ENCODE data around the gene MYO5B. TPM values are rescaled to one million over a fixed set of nuclear protein-coding genes. Genes with fewer than 3 reads are reported as not detected.

Gene MYO5B
- total RNA-seq, 4 donors from 2014 or later, result 0.63 to 31.0 (median 13.0) TPM

DNA sequence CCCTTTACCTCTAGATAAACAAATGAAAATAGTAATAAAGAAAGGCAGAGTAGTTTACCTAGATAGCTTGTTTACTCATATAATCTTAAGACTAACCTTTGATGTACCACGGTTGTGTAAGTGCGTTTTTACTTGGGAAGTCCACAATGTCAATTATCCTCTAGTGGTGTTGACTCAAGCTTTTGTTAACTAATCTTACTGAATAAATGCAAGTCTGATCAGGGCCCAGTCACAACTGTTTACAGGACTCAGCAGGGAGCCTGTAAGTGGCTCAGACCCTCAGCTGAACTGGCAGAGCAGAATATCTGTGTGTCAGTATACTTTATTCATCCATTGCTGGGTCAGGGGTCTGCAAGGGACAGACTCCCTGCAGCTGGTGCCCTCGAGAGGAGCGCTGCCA is 283.5 kb downstream of the MYO5B start:
- ATAC-seq (ENCODE audit: low FRiP score) (no peak), DNase-seq (ENCODE audit: low spot score) (no peak)
- TF ChIP-seq, protein P1, sequence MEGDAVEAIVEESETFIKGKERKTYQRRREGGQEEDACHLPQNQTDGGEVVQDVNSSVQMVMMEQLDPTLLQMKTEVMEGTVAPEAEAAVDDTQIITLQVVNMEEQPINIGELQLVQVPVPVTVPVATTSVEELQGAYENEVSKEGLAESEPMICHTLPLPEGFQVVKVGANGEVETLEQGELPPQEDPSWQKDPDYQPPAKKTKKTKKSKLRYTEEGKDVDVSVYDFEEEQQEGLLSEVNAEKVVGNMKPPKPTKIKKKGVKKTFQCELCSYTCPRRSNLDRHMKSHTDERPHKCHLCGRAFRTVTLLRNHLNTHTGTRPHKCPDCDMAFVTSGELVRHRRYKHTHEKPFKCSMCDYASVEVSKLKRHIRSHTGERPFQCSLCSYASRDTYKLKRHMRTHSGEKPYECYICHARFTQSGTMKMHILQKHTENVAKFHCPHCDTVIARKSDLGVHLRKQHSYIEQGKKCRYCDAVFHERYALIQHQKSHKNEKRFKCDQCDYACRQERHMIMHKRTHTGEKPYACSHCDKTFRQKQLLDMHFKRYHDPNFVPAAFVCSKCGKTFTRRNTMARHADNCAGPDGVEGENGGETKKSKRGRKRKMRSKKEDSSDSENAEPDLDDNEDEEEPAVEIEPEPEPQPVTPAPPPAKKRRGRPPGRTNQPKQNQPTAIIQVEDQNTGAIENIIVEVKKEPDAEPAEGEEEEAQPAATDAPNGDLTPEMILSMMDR (IDR thresholded peaks at IDR 0.05), result no peak

DNA sequence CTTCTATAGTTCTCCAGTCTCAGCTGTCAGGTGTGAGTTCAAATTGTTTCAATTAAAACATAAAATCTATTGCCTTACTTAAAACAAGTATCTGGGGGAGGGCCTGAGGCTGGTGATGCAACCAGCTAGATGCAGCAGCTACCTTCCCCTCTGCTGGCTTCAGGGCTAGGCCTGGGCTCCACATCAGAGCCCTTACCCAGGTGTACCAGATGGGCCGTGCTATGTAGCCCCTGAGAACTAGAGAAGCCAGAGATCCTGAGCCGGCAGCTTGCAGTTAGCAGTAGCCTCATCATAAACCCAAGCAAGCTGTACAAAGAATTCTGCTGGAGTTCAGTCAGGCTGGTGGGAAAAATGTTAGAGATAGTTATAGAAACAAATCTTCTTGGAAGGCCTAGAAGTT is 284.0 kb downstream of the MYO5B start:
- TF ChIP-seq, protein P1 (IDR thresholded peaks at IDR 0.05), result no peak
- no peak for DNase-seq (ENCODE audit: low spot score)
- ATAC-seq (ENCODE audit: low FRiP score), result no peak

DNA sequence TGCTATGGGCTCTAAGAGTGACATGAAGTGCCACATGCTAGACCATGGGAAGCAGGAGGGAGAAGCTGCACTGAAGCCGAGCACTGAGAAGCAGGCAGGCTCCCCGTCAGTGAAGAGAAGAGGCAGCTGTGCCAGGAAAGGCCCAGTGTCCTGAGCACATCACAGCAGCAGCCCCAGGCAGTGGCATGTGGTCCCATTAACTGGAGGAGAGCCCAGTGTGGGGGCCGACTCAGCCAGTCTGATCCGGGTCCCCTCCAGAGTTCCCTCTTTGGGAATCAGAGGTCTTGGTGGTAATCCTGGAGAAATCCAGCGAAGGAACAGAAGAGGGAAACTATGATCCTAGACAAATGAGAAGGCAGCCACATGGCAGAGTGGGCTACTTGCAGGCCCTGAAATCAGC is 284.9 kb downstream of the MYO5B start:
- no peak for DNase-seq (ENCODE audit: low spot score)
- ATAC-seq (ENCODE audit: low FRiP score), result no peak
- TF ChIP-seq, protein P1 (IDR thresholded peaks at IDR 0.05), result no peak

DNA sequence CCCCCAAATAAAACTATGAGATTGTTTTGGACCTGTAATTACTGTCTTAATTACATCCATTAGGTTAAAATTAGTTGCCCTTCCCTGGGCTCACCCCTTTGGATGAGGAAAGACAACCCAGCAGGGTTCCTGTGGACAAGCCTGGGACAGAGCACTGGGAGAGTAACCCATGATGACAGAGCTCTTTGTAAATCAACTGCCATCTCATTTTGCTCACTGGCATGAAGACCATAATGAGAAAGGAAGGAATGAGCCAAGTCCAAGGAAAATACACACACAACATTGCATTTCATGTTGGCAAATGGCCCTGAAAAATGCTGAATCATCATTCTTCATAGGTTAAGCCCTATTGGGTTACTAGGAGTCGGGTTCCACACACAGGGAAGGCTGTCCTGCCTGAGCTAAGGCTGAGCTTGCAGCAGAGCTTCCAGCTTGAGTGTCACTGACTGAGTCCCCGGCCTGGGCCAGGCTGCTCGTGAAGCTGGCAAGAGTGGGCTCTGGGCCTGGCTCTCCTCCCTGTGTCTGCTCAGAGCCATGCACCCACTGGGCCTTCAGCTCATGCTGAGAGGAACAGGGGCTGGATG is 287.5 kb downstream of the MYO5B start:
- no peak for ATAC-seq (ENCODE audit: low FRiP score)
- DNase-seq (ENCODE audit: low spot score), result no peak
- TF ChIP-seq, protein P1 (IDR thresholded peaks at IDR 0.05), result no peak

DNA sequence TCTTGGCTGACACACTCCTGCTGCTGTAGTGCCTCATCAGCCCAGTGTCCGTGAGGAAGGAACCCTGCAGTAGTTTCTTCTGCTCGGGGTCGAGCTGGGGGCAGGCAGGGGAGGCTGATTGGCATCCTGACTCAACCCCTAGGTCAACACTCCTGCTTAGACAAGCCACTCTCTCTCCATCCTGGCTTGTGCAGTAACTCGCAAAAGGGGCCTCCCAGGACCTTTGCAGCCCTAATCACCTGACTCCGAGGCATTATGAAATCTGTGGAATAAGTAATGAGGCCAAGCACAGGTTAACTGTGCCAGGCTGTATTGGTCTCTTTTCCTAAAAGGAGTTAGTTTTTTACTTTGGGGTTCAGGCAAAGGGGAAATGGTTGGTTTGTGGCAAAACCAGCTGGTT is 289.2 kb downstream of the MYO5B start:
- TF ChIP-seq, protein P1 (IDR thresholded peaks at IDR 0.05), result no peak
- ATAC-seq (ENCODE audit: low FRiP score) (no peak), DNase-seq (ENCODE audit: low spot score) (no peak)

DNA sequence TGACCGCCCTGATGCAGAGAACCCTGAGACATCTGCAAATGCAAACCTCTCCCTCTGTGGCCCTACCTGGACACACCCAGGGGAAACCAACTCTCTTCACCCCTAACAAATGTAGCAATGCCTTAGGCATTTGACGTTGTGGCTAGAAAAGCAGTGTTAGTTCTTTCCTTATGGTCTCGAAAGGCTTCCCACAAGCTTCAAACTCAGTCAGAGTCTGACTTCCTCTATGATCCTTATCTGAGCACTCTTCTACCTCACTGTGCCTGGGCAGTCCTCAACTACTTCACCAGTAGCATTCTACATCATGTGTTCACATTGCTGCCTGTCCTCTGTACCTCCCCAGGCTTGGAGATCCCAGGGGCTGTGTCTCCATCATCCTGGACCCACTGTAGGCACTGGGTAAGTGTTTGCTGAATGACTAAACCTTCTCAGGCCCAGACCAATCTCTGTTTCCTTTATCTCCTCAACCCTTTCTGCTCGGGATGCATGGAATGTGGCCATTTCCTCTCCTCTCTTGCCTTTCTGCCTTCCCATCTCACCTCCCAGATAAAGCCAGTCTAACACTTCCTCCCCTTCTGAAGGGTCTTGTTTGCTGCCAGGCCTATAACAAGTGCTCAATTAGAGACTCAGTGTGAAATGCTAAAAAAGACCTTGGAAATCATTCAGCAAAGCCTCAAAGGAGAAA is 289.9 kb downstream of the MYO5B start:
- DNase-seq (ENCODE audit: low spot score) (no peak), ATAC-seq (ENCODE audit: low FRiP score) (no peak)
- TF ChIP-seq, protein P1 (IDR thresholded peaks at IDR 0.05), result no peak

DNA sequence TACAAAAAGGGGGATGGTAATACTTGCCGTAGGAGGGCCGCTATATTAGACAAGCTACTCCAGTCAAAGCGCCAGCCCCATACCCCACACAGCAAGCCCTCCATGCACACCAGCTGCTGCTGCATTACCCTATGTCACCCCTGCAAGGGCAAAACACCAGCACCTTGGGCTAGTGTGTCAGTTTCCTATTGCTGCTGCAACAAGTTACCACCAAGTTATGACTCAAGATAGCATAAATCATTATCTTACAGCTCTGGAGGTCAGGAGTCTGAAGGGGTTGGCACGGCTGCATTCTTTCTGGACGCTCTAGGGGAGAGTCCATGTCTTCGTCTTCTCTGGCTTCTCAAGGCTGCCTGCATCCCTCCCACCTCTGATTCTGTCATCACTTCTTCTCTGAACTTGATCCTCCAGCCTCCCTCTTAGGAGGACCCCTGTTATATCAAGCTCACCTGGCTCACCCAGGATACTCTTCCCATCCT is 293.0 kb downstream of the MYO5B start:
- no peak for DNase-seq (ENCODE audit: low spot score)
- TF ChIP-seq, protein P1 (IDR thresholded peaks at IDR 0.05), result no peak

More for the DNA sequence above, 293.0 kb downstream of the MYO5B start:
- ATAC-seq (ENCODE audit: low FRiP score), result no peak

All from omental fat pad (tissue), 4 donors.